HL-60 (cell line): Measurements from ENCODE around the gene PUM2.

Source experiments
- DNase-seq, 2 experiments: peaks; one replicate each; pipeline ENCODE4 v3.0.0-alpha.2; 2010 to 2020; ENCODE audit warnings: low read depth in 1 of 2, low spot score in 1 of 2
- H3K27ac ChIP-seq: fragments of 250-450 bp; sonication (Bioruptor Pico); replicated peaks from 2 replicates; pipeline ENCODE4 v1.5.1; 2020; ENCODE audit warnings: mild to moderate bottlenecking, moderate library complexity
- H3K27me3 ChIP-seq: fragments of 250-450 bp; sonication (Bioruptor Pico); 2 replicates; pipeline ENCODE4 v1.5.1; 2021; ENCODE audit warnings: mild to moderate bottlenecking, moderate library complexity; ENCODE audit not compliant: insufficient read depth, poor library complexity, severe bottlenecking
- H3K4me3 ChIP-seq: replicated peaks from 2 replicates; pipeline ENCODE4 v1.5.1; 2011; ENCODE audit warnings: mild to moderate bottlenecking, control low read depth, low read length; ENCODE audit not compliant: insufficient read depth
- GABPA ChIP-seq: IDR thresholded peaks from 2 replicates; pipeline ENCODE4 v1.6.1; 2012; ENCODE audit warnings: low read depth
- POLR2AphosphoS5 ChIP-seq: IDR thresholded peaks from 2 replicates; pipeline ENCODE4 v1.6.1; 2012; ENCODE audit warnings: low read depth
- SPI1 ChIP-seq: IDR thresholded peaks from 2 replicates; pipeline ENCODE4 v1.6.1; 2012; ENCODE audit warnings: low read depth, mild to moderate bottlenecking, borderline replicate concordance
- TF ChIP-seq, protein P1 (sequence below): IDR thresholded peaks from one replicate; pipeline ENCODE4 v1.5.1; 2011; ENCODE audit warnings: low read length, control low read depth, inconsistent platforms; ENCODE audit not compliant: insufficient read depth
- TF ChIP-seq, protein P2 (sequence below): IDR thresholded peaks from 2 replicates; pipeline ENCODE4 v1.6.1; 2012; ENCODE audit warnings: low read depth; ENCODE audit not compliant: insufficient replicate concordance

The PUM2 gene

DNA sequence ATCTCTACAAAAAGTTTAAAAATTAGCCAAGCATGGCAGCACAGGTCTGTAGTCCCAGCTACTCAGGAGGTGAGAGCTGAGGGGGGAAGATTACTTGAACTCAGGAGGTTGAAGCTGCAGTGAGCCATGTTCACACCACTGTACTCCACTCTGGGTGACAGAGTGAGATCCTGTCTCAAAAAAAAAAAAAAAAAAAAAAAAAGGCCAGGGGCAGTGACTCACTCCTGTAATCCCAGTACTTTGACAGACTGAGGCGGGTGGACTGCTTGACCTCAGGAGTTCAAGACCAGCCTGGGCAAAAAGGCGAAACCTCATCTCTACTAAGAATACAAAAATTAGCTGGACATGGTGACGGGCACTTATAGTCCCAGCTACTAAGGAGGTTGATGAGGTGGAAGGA, 37.0 kb downstream of the PUM2 start:
- no peak for TF ChIP-seq POLR2AphosphoS5
- TF ChIP-seq, protein P1, sequence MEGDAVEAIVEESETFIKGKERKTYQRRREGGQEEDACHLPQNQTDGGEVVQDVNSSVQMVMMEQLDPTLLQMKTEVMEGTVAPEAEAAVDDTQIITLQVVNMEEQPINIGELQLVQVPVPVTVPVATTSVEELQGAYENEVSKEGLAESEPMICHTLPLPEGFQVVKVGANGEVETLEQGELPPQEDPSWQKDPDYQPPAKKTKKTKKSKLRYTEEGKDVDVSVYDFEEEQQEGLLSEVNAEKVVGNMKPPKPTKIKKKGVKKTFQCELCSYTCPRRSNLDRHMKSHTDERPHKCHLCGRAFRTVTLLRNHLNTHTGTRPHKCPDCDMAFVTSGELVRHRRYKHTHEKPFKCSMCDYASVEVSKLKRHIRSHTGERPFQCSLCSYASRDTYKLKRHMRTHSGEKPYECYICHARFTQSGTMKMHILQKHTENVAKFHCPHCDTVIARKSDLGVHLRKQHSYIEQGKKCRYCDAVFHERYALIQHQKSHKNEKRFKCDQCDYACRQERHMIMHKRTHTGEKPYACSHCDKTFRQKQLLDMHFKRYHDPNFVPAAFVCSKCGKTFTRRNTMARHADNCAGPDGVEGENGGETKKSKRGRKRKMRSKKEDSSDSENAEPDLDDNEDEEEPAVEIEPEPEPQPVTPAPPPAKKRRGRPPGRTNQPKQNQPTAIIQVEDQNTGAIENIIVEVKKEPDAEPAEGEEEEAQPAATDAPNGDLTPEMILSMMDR = no peak
- TF ChIP-seq SPI1 = no peak
- TF ChIP-seq, protein P2, sequence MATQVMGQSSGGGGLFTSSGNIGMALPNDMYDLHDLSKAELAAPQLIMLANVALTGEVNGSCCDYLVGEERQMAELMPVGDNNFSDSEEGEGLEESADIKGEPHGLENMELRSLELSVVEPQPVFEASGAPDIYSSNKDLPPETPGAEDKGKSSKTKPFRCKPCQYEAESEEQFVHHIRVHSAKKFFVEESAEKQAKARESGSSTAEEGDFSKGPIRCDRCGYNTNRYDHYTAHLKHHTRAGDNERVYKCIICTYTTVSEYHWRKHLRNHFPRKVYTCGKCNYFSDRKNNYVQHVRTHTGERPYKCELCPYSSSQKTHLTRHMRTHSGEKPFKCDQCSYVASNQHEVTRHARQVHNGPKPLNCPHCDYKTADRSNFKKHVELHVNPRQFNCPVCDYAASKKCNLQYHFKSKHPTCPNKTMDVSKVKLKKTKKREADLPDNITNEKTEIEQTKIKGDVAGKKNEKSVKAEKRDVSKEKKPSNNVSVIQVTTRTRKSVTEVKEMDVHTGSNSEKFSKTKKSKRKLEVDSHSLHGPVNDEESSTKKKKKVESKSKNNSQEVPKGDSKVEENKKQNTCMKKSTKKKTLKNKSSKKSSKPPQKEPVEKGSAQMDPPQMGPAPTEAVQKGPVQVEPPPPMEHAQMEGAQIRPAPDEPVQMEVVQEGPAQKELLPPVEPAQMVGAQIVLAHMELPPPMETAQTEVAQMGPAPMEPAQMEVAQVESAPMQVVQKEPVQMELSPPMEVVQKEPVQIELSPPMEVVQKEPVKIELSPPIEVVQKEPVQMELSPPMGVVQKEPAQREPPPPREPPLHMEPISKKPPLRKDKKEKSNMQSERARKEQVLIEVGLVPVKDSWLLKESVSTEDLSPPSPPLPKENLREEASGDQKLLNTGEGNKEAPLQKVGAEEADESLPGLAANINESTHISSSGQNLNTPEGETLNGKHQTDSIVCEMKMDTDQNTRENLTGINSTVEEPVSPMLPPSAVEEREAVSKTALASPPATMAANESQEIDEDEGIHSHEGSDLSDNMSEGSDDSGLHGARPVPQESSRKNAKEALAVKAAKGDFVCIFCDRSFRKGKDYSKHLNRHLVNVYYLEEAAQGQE = no peak
- no peak for TF ChIP-seq GABPA
- H3K27me3 ChIP-seq = no peaks in the 10 kb centered on the region
- DNase-seq = no peak
- no peak overlapping the region for H3K27ac ChIP-seq
- no peak overlapping the region for H3K4me3 ChIP-seq

DNA sequence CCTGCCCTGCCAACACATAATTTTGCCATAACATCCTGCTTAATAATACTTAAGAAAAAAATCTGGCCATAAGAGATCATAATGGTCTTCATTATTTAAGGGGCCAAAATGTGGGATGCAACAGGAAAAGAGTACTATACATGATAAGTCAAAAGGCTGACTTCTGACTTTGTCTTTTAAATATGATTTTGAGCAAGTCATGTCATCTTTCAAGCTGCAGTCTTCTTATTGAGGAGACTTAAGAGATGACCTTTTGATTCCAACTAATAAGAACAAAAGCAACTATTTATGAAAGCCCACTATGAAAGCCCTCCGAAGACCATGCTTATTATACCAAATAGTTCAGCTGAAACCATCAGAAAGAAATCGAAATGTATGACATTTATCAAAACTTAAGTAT, 41.6 kb downstream of the PUM2 start:
- Histone ChIP-seq H3K27me3 (no peaks in the 10 kb centered on the region), H3K4me3 (no peak overlapping the region), H3K27ac (no peak overlapping the region)
- no peak for DNase-seq
- TF ChIP-seq, protein P1 = no peak
- TF ChIP-seq GABPA (no peak), SPI1 (no peak), POLR2AphosphoS5 (no peak)
- TF ChIP-seq, protein P2 = no peak

DNA sequence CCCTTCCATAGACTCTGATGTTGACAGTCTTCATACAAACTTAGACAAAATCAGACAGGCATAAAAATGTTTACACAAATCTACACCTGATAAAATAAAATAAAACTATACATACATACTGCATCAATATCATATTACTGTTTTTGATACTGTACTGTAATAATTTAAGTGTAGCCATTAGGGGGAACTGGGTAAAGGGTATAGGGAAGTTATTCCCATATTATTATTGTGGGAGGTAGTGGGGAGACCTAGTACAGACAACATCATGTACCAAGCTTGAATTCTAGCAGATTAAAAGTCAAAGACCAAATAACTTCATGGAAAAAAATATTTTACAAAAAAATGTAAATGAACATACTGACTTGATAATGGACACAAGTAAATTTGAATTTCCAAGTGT, 43.3 kb downstream of the PUM2 start:
- no peak for DNase-seq
- Histone ChIP-seq H3K27ac (no peak overlapping the region), H3K4me3 (no peak overlapping the region), H3K27me3 (no peaks in the 10 kb centered on the region)
- TF ChIP-seq POLR2AphosphoS5 (no peak), GABPA (no peak)
- TF ChIP-seq, protein P2 = no peak

DNA sequence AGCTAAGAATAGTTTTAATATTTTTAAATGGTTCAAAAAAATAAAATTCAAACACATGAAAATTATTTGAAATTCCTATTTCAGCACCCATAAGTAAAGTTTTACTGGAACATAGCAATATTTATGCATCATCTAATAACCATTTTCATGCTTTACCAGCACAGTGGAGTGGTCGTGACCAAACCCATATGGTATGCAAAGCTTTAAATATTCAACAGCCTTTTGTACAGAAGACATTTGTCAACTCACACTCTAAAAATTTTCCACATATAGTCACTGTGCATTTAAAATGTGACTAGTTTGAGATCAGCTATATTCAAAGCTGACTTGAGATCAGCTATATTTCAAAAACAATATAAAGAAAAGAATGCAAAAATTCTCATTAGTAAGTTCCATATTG, 46.2 kb downstream of the PUM2 start:
- H3K4me3 ChIP-seq = no peak overlapping the region
- no peak for DNase-seq
- TF ChIP-seq GABPA = no peak
- no peak for TF ChIP-seq SPI1
- no peak for TF ChIP-seq POLR2AphosphoS5
- TF ChIP-seq, protein P2 = no peak
- TF ChIP-seq, protein P1 = no peak
- H3K27ac ChIP-seq = no peak overlapping the region
- H3K27me3 ChIP-seq = no peaks in the 10 kb centered on the region
